Osteoblast (primary cell): ENCODE results near the gene NEK8. TPM values are rescaled to one million over a fixed set of nuclear protein-coding genes. Genes with fewer than 3 reads are reported as not detected.
"Not testable (repeated sequence)": the region's sequence is repeated elsewhere in the genome, so short reads cannot be mapped to it uniquely, and the experiment has no call there.

ENCODE experiments used
- DNase-seq: peaks from one replicate; pipeline ENCODE4 v3.0.0; 2011; ENCODE audit warnings: low spot score, mixed read lengths; ENCODE audit not compliant: insufficient read length; ENCODE audit errors: missing footprints
- H2AFZ ChIP-seq: 2 replicates; pipeline ENCODE4 v1.6.0; 2011; ENCODE audit warnings: mild to moderate bottlenecking, low read length
- H3K27ac ChIP-seq: 2 replicates; pipeline ENCODE4 v1.5.1; 2011; ENCODE audit warnings: mild to moderate bottlenecking, low read depth, low read length, moderate library complexity
- H3K27me3 ChIP-seq: 2 replicates; pipeline ENCODE4 v1.6.0; 2012; ENCODE audit warnings: mild to moderate bottlenecking, control low read depth, inconsistent platforms, low read length, moderate library complexity; ENCODE audit not compliant: insufficient read depth
- H3K36me3 ChIP-seq: 2 replicates; pipeline ENCODE4 v1.5.1; 2011; ENCODE audit warnings: mild to moderate bottlenecking, low read length, control low read depth, moderate library complexity; ENCODE audit not compliant: insufficient read depth
- H3K4me1 ChIP-seq: 2 replicates; pipeline ENCODE4 v1.5.1; 2011; ENCODE audit warnings: mild to moderate bottlenecking, low read length, control low read depth, moderate library complexity; ENCODE audit not compliant: insufficient read depth
- H3K4me2 ChIP-seq: 2 replicates; pipeline ENCODE4 v1.6.0; 2011; ENCODE audit warnings: mild to moderate bottlenecking, low read length; ENCODE audit not compliant: insufficient read depth
- H3K4me3 ChIP-seq: fragments of 200-600 bp; sonication (generic); 3 replicates; pipeline ENCODE4 v1.5.1; 2012; ENCODE audit warnings: mild to moderate bottlenecking, low read length, inconsistent platforms; ENCODE audit not compliant: insufficient read depth
- H3K79me2 ChIP-seq: 2 replicates; pipeline ENCODE4 v1.6.0; 2012; ENCODE audit warnings: mild to moderate bottlenecking, low read length, control low read depth, inconsistent platforms; ENCODE audit not compliant: insufficient read depth
- H3K9me3 ChIP-seq: 2 replicates; pipeline ENCODE4 v1.5.1; 2011; ENCODE audit warnings: low read depth, low read length, control low read depth
- H4K20me1 ChIP-seq: 2 replicates; pipeline ENCODE4 v1.6.0; 2012; ENCODE audit warnings: mild to moderate bottlenecking, low read length, control low read depth; ENCODE audit not compliant: insufficient read depth
- CTCF ChIP-seq: IDR thresholded peaks from 2 replicates; pipeline ENCODE4 v1.5.1; 2011; ENCODE audit warnings: mild to moderate bottlenecking, low read depth, low read length, moderate library complexity; ENCODE audit errors: extremely low read depth
- total RNA-seq: library from RNA; depleted of rRNA; stranded (reverse); fragments of >200 nt; gene quantifications from 2 replicates; pipeline ENCODE4 v1.2.3, GENCODE V29; 2012

Gene NEK8
- total RNA-seq, 1 donor, result 7.2 TPM

DNA sequence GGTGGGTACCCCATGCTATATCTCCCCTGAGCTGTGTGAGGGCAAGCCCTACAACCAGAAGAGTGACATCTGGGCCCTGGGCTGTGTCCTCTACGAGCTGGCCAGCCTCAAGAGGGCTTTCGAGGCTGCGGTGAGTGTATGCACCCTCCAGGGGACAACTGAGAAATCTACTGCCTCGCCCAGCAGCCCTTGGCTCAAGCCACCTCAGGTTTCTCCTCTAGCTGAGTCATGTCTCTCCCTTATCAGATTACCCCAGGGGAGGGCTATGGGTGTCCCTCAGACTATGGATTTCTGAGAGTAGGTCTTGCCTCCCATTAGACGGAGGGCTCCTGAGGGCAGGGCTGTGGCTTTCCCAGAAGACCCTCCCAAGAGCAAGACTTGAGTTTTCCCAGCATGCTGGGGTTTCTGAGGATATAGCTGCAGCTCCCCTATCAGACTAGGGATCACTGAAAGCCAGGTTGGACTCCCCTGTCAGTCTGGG lies 6.7 kb downstream of the NEK8 start:
- Histone ChIP-seq H3K36me3 (no peaks in the 10 kb centered on the region), H3K4me3 (no peak overlapping the region), H3K9me3 (no peaks in the 10 kb centered on the region), H3K27ac (no peak overlapping the region), H2AFZ (no peak overlapping the region), H3K79me2 (no peaks in the 10 kb centered on the region), H4K20me1 (no peaks in the 10 kb centered on the region), H3K4me2 (no peak overlapping the region), H3K4me1 (no peaks in the 10 kb centered on the region), H3K27me3 (no peaks in the 10 kb centered on the region)
- DNase-seq, result peak; percentile 83
- TF ChIP-seq CTCF, result no peak

DNA sequence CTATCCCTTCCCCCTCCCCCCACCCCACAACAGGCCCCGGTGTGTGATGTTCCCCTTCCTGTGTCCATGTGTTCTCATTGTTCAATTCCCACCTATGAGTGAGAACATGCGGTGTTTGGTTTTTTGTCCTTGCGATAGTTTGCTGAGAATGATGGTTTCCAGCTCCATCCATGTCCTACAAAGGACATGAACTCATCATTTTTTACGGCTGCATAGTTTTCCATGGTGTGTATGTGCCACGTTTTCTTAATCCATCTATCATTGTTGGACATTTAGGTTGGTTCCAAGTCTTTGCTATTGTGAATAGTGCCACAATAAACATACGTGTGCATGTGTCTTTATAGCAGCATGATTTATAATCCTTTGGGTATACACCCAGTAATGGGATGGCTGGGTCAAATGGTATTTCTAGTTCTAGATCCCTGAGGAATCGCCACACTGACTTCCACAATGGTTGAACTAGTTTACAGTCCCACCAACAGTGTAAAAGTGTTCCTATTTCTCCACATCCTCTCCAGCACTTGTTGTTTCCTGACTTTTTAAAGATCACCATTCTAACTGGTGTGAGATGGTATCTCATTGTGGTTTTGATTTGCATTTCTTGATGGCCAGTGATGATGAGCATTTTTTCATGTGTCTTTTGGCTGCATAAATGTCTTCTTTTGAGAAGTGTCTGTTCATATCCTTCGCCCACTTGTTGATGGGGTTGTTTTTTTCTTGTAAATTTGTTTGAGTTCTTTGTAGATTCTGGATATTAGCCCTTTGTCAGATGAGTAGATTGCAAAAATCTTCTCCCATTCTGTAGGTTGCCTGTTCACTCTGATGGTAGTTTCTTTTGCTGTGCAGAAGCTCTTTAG lies 7.6 kb downstream of the NEK8 start:
- H3K4me3 ChIP-seq, DNase-seq, H3K4me2 ChIP-seq, H2AFZ ChIP-seq, H3K9me3 ChIP-seq, H3K4me1 ChIP-seq, H3K79me2 ChIP-seq, H3K27ac ChIP-seq, H3K36me3 ChIP-seq, H3K27me3 ChIP-seq, H4K20me1 ChIP-seq: not testable (repeated sequence)

DNA sequence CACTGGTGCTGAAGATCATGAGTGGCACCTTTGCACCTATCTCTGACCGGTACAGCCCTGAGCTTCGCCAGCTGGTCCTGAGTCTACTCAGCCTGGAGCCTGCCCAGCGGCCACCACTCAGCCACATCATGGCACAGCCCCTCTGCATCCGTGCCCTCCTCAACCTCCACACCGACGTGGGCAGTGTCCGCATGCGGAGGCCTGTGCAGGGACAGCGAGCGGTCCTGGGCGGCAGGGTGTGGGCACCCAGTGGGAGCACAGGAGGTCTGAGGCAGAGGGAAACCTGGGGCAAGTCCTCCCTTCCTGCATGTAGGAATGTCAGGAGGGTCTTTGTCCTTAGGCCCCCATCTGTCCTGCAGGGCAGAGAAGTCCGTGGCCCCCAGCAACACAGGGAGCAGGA lies 8.7 kb downstream of the NEK8 start:
- Histone ChIP-seq H3K27me3 (no peaks in the 10 kb centered on the region), H3K27ac (no peak overlapping the region), H3K4me2 (no peak overlapping the region), H3K36me3 (no peaks in the 10 kb centered on the region), H4K20me1 (no peaks in the 10 kb centered on the region), H2AFZ (no peak overlapping the region), H3K9me3 (no peaks in the 10 kb centered on the region), H3K4me1 (no peaks in the 10 kb centered on the region), H3K4me3 (no peak overlapping the region), H3K79me2 (no peaks in the 10 kb centered on the region)
- TF ChIP-seq CTCF, result no peak
- DNase-seq, result peak; percentile 47

GRCh38 chr17:28737770-28738679 lies 9.4 kb downstream of the NEK8 start:
- peak; percentile 37 for DNase-seq
- Histone ChIP-seq H3K4me1 (peaks cover 7% of the 10 kb centered on the region), H3K4me2 (no peak overlapping the region), H3K4me3 (no peak overlapping the region), H4K20me1 (no peaks in the 10 kb centered on the region), H3K27ac (no peak overlapping the region), H3K79me2 (no peaks in the 10 kb centered on the region), H2AFZ (no peak overlapping the region), H3K27me3 (no peaks in the 10 kb centered on the region), H3K36me3 (no peaks in the 10 kb centered on the region), H3K9me3 (no peaks in the 10 kb centered on the region)
- no peak for TF ChIP-seq CTCF
